LNCaP clone FGC (cell line): ENCODE measurements around the gene RIT1.

ENCODE experiments used
- DNase-seq: peaks from one replicate; pipeline ENCODE4 v3.0.0-alpha.2; 2011; ENCODE audit warnings: low read depth
- H3K4me3 ChIP-seq: 2 replicates; pipeline ENCODE4 v1.5.1; 2011; ENCODE audit warnings: mild to moderate bottlenecking, low read depth, low read length, control low read depth
- TF ChIP-seq, protein P1 (sequence below): IDR thresholded peaks from 2 replicates; pipeline ENCODE4 v1.5.1; 2012; ENCODE audit warnings: mild to moderate bottlenecking; ENCODE audit not compliant: control insufficient read depth, insufficient read depth; ENCODE audit errors: extremely low read depth

RIT1 gene

DNA sequence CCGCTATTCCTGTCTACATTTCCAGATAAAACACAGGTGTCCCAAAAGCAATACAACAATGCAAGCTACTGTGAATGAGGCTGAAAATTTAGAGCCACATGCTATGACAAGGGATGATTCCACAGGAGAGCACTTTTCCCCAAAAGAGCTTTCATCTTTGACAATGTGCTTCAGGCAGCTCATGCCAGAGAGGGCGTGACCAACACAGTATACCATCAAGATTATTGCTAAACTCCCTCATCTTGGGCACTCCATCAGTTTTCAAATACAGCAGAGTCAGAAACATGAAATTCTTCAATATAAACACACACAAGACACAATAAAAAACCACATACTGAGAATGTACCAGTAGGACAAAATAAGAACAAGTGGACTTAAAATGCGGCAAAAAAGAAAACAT lies 60.8 kb downstream of the RIT1 start:
- no peak for DNase-seq
- no peak overlapping the region for H3K4me3 ChIP-seq
- TF ChIP-seq, protein P1, sequence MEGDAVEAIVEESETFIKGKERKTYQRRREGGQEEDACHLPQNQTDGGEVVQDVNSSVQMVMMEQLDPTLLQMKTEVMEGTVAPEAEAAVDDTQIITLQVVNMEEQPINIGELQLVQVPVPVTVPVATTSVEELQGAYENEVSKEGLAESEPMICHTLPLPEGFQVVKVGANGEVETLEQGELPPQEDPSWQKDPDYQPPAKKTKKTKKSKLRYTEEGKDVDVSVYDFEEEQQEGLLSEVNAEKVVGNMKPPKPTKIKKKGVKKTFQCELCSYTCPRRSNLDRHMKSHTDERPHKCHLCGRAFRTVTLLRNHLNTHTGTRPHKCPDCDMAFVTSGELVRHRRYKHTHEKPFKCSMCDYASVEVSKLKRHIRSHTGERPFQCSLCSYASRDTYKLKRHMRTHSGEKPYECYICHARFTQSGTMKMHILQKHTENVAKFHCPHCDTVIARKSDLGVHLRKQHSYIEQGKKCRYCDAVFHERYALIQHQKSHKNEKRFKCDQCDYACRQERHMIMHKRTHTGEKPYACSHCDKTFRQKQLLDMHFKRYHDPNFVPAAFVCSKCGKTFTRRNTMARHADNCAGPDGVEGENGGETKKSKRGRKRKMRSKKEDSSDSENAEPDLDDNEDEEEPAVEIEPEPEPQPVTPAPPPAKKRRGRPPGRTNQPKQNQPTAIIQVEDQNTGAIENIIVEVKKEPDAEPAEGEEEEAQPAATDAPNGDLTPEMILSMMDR = no peak

DNA sequence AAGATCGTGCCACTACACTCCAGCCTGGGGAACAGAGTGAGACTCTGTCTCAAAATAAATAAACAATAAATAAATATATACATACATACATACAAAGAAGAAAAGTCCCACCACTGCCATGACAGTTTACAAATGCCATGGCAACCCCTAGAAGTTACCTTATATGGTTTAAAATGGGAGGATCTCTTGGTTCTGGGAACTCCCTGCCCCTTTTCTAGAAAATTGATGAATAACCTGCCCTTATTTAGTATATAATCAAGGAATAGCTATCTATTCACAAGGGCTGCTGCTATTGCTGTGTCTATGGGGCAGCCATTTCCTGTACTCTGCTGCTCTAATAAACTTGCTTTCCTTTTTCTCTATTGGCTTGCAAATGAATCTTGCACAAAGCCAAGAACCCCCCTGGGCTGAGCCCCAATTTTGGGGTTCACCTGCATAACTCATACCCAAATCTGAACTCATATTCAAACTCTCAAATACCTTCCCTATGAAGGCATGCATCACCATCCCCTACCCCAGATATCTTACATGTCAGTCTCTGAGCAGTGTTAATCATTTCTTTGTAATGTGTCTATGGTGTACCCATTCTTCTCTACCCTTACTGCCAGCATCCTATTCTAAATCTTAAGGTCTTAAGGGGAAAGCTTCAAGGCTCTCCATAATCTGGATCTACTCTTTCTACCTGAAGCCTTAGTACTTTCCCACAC lies 63.2 kb downstream of the RIT1 start:
- no peak overlapping the region for H3K4me3 ChIP-seq
- TF ChIP-seq, protein P1 = no peak
- DNase-seq = no peak
